ENCODE data around the gene EGLN3. TPM values are rescaled to one million over a fixed set of nuclear protein-coding genes. Genes with fewer than 3 reads are reported as not detected.

Gene EGLN3
- total and polyA plus RNA-seq, 4 experiments from 2014 or later, result 4.0 to 15.4 (median 5.3) TPM

DNA sequence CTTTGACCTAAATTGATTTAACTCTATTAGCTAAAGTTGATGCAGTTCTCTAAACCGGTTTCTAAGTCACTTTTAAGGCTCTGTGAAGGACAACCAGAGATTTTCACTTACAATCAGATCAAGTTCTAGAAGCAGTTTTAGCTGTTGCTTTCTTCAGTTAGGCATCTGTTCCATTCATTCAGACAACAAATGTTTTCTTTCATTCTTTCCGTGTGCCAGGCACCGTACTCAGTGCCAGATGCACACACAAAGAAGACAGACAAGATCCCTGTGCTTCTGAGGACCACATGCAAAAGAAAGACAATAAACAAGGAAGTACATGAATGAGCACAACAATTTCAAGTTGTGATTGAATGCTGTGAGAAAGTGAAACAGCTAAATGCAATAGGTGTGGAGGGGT, 11.1 kb upstream of the EGLN3 start:
- no peaks in the 10 kb centered on the region for H3K27me3 ChIP-seq (ENCODE audit: insufficient read depth, low read length)
- H3K4me3 Mint-ChIP-seq, result no peak overlapping the region
- H3K4me3 ChIP-seq (ENCODE audit: low read length in 2 of 2), result no peak overlapping the region
- H3K36me3 Mint-ChIP-seq, result no peaks in the 10 kb centered on the region
- no peaks in the 10 kb centered on the region for H3K9me3 ChIP-seq (ENCODE audit: control insufficient read depth in 1 of 2, low read length in 2 of 2)
- H3K4me1 ChIP-seq (ENCODE audit: insufficient read depth, low read length), result peaks cover 4% of the 10 kb centered on the region
- H3K27ac ChIP-seq (ENCODE audit: low read depth, low read length), result no peak overlapping the region
- DNase-seq, result no peak
- peaks cover 6 to 20% (median 6%) of the 10 kb centered on the region in 4 donors for H3K4me1 Mint-ChIP-seq
- H3K36me3 ChIP-seq (ENCODE audit: insufficient read depth, low read length), result no peaks in the 10 kb centered on the region
- intact Hi-C loops (cut with micrococcal nuclease), result no loop called here
- H3K27me3 Mint-ChIP-seq, result peaks cover 0 to 2% of the 10 kb centered on the region in 2 donors
- POLR2A ChIA-PET (ENCODE audit: partially characterized antibody), result no interaction called here
- peaks cover 0 to 6% (median 0%) of the 10 kb centered on the region in 8 donors for H3K9me3 Mint-ChIP-seq
- CTCF ChIA-PET (ENCODE audit: partially characterized antibody), result interaction anchor here (1.2 kb wide), 1 partner anchor 21 kb away, joined by 5 read pairs; no protein-coding TSS in a partner anchor
- H3K27ac Mint-ChIP-seq, result no peak overlapping the region

DNA sequence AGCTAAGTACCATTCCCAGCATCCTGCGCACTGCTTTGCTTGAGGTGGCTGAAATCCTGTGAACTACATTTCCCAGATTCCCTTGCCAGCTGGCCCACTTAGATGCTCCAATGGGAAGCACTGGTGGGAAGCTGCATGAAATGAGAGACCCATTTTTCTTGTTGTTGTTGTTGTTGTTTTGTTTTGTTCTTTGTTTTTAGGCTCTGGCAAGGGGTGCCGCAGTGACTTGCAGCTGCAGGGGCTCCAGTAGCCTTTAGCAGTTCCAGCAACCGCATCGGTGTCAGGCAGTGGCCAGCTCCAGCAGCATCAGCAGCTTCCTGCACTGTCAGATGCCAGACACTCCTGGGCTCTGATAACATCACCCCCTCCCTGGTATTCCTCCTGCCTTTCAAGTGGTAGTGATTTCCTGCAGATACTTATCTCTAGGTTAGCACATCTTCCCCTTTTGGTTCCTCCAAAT, 8.8 kb upstream of the EGLN3 start:
- H3K9me3 ChIP-seq (ENCODE audit: control insufficient read depth in 1 of 2, low read length in 2 of 2), result no peaks in the 10 kb centered on the region
- no peak overlapping the region for H3K4me3 ChIP-seq (ENCODE audit: low read length in 2 of 2)
- Mint-ChIP-seq H3K36me3 (no peaks in the 10 kb centered on the region), H3K4me3 (no peak overlapping the region), H3K4me1 (peaks cover 6 to 20% (median 6%) of the 10 kb centered on the region in 4 donors), H3K27ac (peak overlapping the region in 1 of 7 donors; percentile 29), H3K9me3 (peaks cover 0 to 6% (median 0%) of the 10 kb centered on the region in 8 donors), H3K27me3 (peaks cover 5 to 7% of the 10 kb centered on the region in 2 donors)
- H3K27me3 ChIP-seq (ENCODE audit: insufficient read depth, low read length), result no peaks in the 10 kb centered on the region
- ChIA-PET CTCF (ENCODE audit: partially characterized antibody) (interaction anchor here (0.8 kb wide), 1 partner anchor 8 kb away, joined by 3 read pairs; no protein-coding TSS in a partner anchor), POLR2A (ENCODE audit: partially characterized antibody) (no interaction called here)
- intact Hi-C loops (cut with micrococcal nuclease), result no loop called here
- peaks cover 4% of the 10 kb centered on the region for H3K4me1 ChIP-seq (ENCODE audit: insufficient read depth, low read length)
- no peak for DNase-seq
- H3K36me3 ChIP-seq (ENCODE audit: insufficient read depth, low read length), result no peaks in the 10 kb centered on the region
- no peak overlapping the region for H3K27ac ChIP-seq (ENCODE audit: low read depth, low read length)

DNA sequence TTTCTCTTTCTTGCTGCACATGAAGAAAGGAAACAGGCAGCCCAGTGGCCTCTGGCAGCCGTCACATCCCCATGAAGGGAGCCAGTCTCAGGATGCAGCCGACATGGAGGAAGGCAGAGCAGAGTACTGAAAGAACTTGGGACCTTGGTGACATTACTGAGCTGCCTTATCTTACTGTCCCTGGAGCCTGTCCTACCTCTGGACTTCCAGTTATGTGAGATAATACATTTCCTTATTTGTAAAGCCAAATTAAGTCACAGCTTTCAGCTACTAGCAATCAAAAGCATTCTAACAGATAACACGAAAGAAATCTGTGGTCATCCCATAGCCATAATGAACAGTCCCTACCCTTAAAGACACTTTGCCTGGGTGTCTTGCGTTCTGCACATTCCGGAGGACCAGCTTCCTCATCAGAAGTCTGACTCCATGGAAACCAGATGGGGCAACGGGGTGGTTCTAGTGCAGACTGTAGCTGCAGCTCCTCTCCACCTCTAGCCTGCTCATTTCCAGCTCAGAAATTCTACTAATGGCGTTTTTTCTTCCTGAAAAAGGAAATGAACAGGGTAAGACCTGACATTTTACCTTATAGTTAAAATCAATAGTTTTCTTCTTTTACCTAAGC, 7.8 kb upstream of the EGLN3 start:
- no peak overlapping the region for H3K4me3 Mint-ChIP-seq
- peaks cover 6 to 20% (median 6%) of the 10 kb centered on the region in 4 donors for H3K4me1 Mint-ChIP-seq
- no peaks in the 10 kb centered on the region for H3K27me3 ChIP-seq (ENCODE audit: insufficient read depth, low read length)
- peaks cover 4% of the 10 kb centered on the region for H3K4me1 ChIP-seq (ENCODE audit: insufficient read depth, low read length)
- DNase-seq, result no peak
- no peaks in the 10 kb centered on the region for H3K36me3 ChIP-seq (ENCODE audit: insufficient read depth, low read length)
- peaks cover 0 to 6% (median 0%) of the 10 kb centered on the region in 8 donors for H3K9me3 Mint-ChIP-seq
- ChIA-PET CTCF (ENCODE audit: partially characterized antibody) (no interaction called here), POLR2A (ENCODE audit: partially characterized antibody) (no interaction called here)
- no peak overlapping the region for H3K27ac ChIP-seq (ENCODE audit: low read depth, low read length)
- H3K4me3 ChIP-seq (ENCODE audit: low read length in 2 of 2), result no peak overlapping the region
- no peak overlapping the region for H3K27ac Mint-ChIP-seq
- H3K27me3 Mint-ChIP-seq, result peaks cover 8 to 11% of the 10 kb centered on the region in 2 donors
- intact Hi-C loops (cut with micrococcal nuclease), result no loop called here
- no peaks in the 10 kb centered on the region for H3K9me3 ChIP-seq (ENCODE audit: control insufficient read depth in 1 of 2, low read length in 2 of 2)
- no peaks in the 10 kb centered on the region for H3K36me3 Mint-ChIP-seq

DNA sequence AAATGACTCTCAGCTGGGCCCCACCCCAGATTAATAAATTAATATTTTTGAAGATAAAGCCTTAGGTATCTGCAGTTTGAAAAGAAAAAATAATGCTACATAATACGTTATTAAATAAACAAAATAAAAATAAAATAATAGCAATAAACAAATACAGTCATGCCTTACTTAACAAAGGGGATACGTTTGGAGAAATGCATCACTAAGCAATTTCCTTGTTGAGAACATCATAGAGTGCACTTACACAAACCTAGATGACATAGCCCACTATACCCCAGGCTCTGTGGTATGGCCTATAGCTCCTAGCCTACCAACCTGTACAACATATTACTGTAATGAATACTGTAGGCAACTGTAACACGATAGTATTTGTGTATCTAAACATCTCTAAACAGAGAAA, 7.1 kb upstream of the EGLN3 start:
- Histone ChIP-seq H3K4me3 (ENCODE audit: low read length in 2 of 2) (no peak overlapping the region), H3K27me3 (ENCODE audit: insufficient read depth, low read length) (no peaks in the 10 kb centered on the region), H3K27ac (ENCODE audit: low read depth, low read length) (no peak overlapping the region), H3K36me3 (ENCODE audit: insufficient read depth, low read length) (no peaks in the 10 kb centered on the region), H3K9me3 (ENCODE audit: control insufficient read depth in 1 of 2, low read length in 2 of 2) (no peaks in the 10 kb centered on the region), H3K4me1 (ENCODE audit: insufficient read depth, low read length) (peaks cover 4% of the 10 kb centered on the region)
- no peak overlapping the region for H3K4me3 Mint-ChIP-seq
- H3K9me3 Mint-ChIP-seq, result peaks cover 0 to 6% (median 0%) of the 10 kb centered on the region in 8 donors
- H3K27ac Mint-ChIP-seq, result no peak overlapping the region
- CTCF ChIA-PET (ENCODE audit: partially characterized antibody), result no interaction called here
- intact Hi-C loops (cut with micrococcal nuclease), result no loop called here
- DNase-seq, result no peak
- peaks cover 8 to 14% of the 10 kb centered on the region in 2 donors for H3K27me3 Mint-ChIP-seq
- peaks cover 6 to 20% (median 6%) of the 10 kb centered on the region in 4 donors for H3K4me1 Mint-ChIP-seq
- H3K36me3 Mint-ChIP-seq, result no peaks in the 10 kb centered on the region
- POLR2A ChIA-PET (ENCODE audit: partially characterized antibody), result no interaction called here

DNA sequence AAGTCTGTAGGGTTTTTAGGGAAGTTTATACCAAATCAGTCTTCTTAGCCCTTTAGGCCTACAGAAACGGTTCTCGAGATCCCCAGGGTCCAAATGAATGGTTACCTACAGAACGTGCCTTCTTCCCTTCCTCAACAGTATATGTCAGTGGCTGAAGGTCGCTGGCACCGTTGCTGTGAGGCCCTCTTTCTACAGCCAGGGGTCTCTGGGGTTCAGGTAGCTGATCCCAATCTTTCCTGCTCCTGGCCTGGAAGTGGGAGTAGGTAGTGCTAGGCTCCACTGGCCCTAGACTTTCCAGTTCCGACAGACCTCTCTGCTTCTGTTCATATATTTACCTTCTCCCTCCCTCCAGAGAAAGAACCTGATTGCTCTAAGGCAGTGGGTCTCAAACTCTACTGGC, 6.4 kb upstream of the EGLN3 start:
- ChIA-PET CTCF (ENCODE audit: partially characterized antibody) (no interaction called here), POLR2A (ENCODE audit: partially characterized antibody) (no interaction called here)
- H3K4me1 Mint-ChIP-seq, result peaks cover 6 to 20% (median 6%) of the 10 kb centered on the region in 4 donors
- H3K9me3 ChIP-seq (ENCODE audit: control insufficient read depth in 1 of 2, low read length in 2 of 2), result no peaks in the 10 kb centered on the region
- H3K4me3 ChIP-seq (ENCODE audit: low read length in 2 of 2), result no peak overlapping the region
- no peak overlapping the region for H3K4me3 Mint-ChIP-seq
- H3K9me3 Mint-ChIP-seq, result peaks cover 0 to 2% (median 0%) of the 10 kb centered on the region in 8 donors
- no peaks in the 10 kb centered on the region for H3K36me3 ChIP-seq (ENCODE audit: insufficient read depth, low read length)
- no peaks in the 10 kb centered on the region for H3K27me3 ChIP-seq (ENCODE audit: insufficient read depth, low read length)
- no peak overlapping the region for H3K27ac ChIP-seq (ENCODE audit: low read depth, low read length)
- no peak overlapping the region for H3K27ac Mint-ChIP-seq
- peaks cover 10 to 21% of the 10 kb centered on the region in 2 donors for H3K27me3 Mint-ChIP-seq
- DNase-seq, result no peak
- intact Hi-C loops (cut with micrococcal nuclease), result no loop called here
- H3K36me3 Mint-ChIP-seq, result no peaks in the 10 kb centered on the region
- H3K4me1 ChIP-seq (ENCODE audit: insufficient read depth, low read length), result peaks cover 4% of the 10 kb centered on the region

DNA sequence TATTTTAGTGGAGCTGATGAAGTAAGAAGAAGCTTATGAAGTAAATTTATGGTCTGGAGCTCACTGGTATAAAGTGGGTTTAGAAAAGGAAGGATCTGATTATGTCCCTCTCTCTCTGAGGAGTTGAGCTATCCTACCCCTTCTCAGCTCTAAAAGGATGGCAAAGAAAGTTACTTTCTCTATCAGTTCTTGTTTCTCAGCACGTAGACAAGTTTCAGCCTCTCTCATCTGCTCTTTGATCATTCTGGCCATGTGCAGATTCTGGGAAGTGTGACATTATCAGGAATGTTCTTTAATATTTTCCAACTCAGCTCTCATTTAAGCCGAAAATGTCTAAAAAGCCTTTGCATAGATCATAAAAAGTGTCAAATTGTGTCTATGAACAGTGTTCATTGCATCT, 5.8 kb upstream of the EGLN3 start:
- Histone ChIP-seq H3K4me1 (ENCODE audit: insufficient read depth, low read length) (peaks cover 5% of the 10 kb centered on the region), H3K36me3 (ENCODE audit: insufficient read depth, low read length) (no peaks in the 10 kb centered on the region), H3K27me3 (ENCODE audit: insufficient read depth, low read length) (peaks cover 4% of the 10 kb centered on the region), H3K9me3 (ENCODE audit: control insufficient read depth in 1 of 2, low read length in 2 of 2) (no peaks in the 10 kb centered on the region), H3K27ac (ENCODE audit: low read depth, low read length) (no peak overlapping the region), H3K4me3 (ENCODE audit: low read length in 2 of 2) (no peak overlapping the region)
- H3K4me1 Mint-ChIP-seq, result peaks cover 5 to 22% (median 6%) of the 10 kb centered on the region in 4 donors
- no peak overlapping the region for H3K4me3 Mint-ChIP-seq
- no peak overlapping the region for H3K27ac Mint-ChIP-seq
- peaks cover 11 to 24% of the 10 kb centered on the region in 2 donors for H3K27me3 Mint-ChIP-seq
- intact Hi-C loops (cut with micrococcal nuclease), result no loop called here
- CTCF ChIA-PET (ENCODE audit: partially characterized antibody), result no interaction called here
- DNase-seq, result no peak
- H3K9me3 Mint-ChIP-seq, result peaks cover 0 to 2% (median 0%) of the 10 kb centered on the region in 8 donors
- H3K36me3 Mint-ChIP-seq, result no peaks in the 10 kb centered on the region
- POLR2A ChIA-PET (ENCODE audit: partially characterized antibody), result no interaction called here

DNA sequence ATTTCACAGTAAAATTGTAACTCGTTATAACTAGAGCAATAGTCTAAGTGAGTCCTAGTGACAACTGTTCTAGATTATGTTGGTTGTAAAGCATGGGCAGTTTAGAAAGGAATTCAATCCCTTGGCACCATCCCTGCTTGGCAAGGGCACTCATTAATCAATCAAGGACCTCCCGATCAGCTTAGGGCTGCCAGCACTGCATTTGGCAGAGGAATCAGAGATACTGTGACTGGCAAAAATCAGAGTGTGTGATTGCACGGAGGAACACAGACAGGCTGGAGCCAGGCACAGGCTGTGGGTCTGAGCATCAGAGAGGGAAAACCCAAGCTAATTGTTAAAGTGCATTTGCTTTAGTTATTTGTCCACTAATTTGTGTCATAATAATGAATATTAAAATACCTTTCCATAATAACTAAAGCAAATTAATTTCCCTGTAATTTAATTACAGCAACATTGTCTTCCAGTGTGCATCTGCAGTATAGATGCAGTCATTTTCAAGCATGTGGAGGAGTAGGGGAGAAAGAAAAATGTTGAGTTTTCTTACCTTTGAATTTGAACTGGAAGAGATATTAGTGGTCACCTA, 3.2 kb upstream of the EGLN3 start:
- ChIA-PET CTCF (ENCODE audit: partially characterized antibody) (no interaction called here), POLR2A (ENCODE audit: partially characterized antibody) (no interaction called here)
- intact Hi-C loops (cut with micrococcal nuclease), result no loop called here
- Mint-ChIP-seq H3K4me1 (peaks cover 4 to 22% (median 12%) of the 10 kb centered on the region in 4 donors), H3K36me3 (no peaks in the 10 kb centered on the region), H3K27ac (no peak overlapping the region), H3K27me3 (peaks cover 18 to 27% of the 10 kb centered on the region in 2 donors), H3K4me3 (no peak overlapping the region), H3K9me3 (no peaks in the 10 kb centered on the region)
- Histone ChIP-seq H3K4me1 (ENCODE audit: insufficient read depth, low read length) (peaks cover 7% of the 10 kb centered on the region), H3K27ac (ENCODE audit: low read depth, low read length) (no peak overlapping the region), H3K9me3 (ENCODE audit: control insufficient read depth in 1 of 2, low read length in 2 of 2) (no peaks in the 10 kb centered on the region), H3K27me3 (ENCODE audit: insufficient read depth, low read length) (peaks cover 8% of the 10 kb centered on the region), H3K4me3 (ENCODE audit: low read length in 2 of 2) (no peak overlapping the region), H3K36me3 (ENCODE audit: insufficient read depth, low read length) (no peaks in the 10 kb centered on the region)
- DNase-seq, result no peak
